ENCODE measurements around the gene TRPC4AP.

GRCh38 chr20:35135867-35136586, 43.4 kb upstream of the TRPC4AP start:
- no peak for TF ChIP-seq CTCF (IDR thresholded peaks at IDR 0.05)
- TF ChIP-seq POLR2A (IDR thresholded peaks at IDR 0.05) = no peak
